ENCODE data around the gene GZMH.

Gene GZMH

DNA sequence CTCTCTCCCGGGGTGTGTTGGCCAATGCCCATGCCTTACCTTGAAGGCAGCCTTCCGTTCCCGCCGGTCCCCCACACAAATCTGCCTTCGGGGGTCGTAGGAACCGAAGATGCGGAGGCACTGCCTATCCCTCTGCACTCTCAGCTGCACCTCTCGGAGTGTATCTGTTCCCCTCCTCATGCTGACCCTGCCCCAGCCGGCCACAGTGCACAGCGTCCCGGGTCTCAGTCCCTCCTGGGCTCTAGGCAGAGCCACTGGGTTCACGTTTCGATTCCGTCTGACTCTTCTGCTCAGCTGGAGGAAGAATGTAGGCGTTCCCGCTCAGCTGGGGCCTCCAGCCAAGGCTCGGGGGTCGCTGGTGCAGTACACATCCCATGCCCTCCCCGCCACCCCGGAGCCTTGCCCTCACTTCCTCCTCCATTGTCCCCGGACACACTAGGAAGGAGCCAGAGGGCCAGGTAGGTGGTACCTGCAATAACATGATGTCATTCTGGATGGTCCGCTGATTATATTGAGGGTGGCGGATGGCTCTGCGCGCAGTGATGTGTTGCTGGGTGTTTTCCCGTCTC, 35.2 kb downstream of the GZMH start:
- Histone ChIP-seq H3K27me3 (ENCODE audit: insufficient read depth, low read length, poor library complexity) (no peaks in the 10 kb centered on the region), H4K20me1 (ENCODE audit: insufficient read depth, low read length) (no peaks in the 10 kb centered on the region), H3K9me3 (ENCODE audit: insufficient read depth, low read length, severe bottlenecking) (no peaks in the 10 kb centered on the region), H3K4me2 (ENCODE audit: insufficient read depth, low read length) (no peak overlapping the region), H3K4me1 (ENCODE audit: insufficient read depth, low read length) (peaks cover 7% of the 10 kb centered on the region), H3K36me3 (ENCODE audit: insufficient read depth, low read length) (no peaks in the 10 kb centered on the region), H2AFZ (ENCODE audit: low read depth, low read length) (no peak overlapping the region), H3K4me3 (ENCODE audit: low read depth in 1 of 2, low read length in 2 of 2) (no peak overlapping the region), H3K9ac (ENCODE audit: low read depth, low read length) (no peak overlapping the region), H3K79me2 (ENCODE audit: insufficient read depth, low read length) (no peaks in the 10 kb centered on the region), H3K27ac (ENCODE audit: low read length) (no peak overlapping the region)
- TF ChIP-seq EZH2 (IDR thresholded peaks at IDR 0.05; ENCODE audit: borderline replicate concordance, low read depth, low read length, severe bottlenecking) = no peak
- TF ChIP-seq, protein P1, sequence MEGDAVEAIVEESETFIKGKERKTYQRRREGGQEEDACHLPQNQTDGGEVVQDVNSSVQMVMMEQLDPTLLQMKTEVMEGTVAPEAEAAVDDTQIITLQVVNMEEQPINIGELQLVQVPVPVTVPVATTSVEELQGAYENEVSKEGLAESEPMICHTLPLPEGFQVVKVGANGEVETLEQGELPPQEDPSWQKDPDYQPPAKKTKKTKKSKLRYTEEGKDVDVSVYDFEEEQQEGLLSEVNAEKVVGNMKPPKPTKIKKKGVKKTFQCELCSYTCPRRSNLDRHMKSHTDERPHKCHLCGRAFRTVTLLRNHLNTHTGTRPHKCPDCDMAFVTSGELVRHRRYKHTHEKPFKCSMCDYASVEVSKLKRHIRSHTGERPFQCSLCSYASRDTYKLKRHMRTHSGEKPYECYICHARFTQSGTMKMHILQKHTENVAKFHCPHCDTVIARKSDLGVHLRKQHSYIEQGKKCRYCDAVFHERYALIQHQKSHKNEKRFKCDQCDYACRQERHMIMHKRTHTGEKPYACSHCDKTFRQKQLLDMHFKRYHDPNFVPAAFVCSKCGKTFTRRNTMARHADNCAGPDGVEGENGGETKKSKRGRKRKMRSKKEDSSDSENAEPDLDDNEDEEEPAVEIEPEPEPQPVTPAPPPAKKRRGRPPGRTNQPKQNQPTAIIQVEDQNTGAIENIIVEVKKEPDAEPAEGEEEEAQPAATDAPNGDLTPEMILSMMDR (IDR thresholded peaks at IDR 0.05; ENCODE audit: borderline replicate concordance, extremely low read depth, low read length, poor library complexity, severe bottlenecking) = no peak
- no peak for DNase-seq
- ATAC-seq (ENCODE audit: insufficient read depth, low read depth) = no peak

DNA sequence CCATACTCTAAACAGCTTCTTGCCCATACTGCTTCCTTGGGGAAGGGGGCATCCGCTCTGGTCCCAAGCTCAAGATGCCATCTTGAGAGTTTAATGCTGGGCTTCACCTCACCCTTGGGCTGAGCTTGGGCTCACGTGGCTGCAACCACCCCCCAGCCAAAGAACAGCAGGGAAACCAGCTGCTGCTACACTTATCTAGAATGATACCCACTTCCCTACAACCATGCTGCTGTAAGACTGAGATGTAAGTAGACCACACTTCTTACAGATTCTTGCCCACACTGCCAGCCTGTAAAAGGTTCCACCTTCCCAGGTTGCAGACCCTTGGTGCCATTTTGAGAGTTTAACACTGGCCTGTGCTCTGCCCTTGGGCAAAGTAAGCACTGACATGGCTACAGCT, 43.2 kb downstream of the GZMH start:
- Histone ChIP-seq H3K4me1 (ENCODE audit: insufficient read depth, low read length) (no peaks in the 10 kb centered on the region), H2AFZ (ENCODE audit: low read depth, low read length) (no peak overlapping the region), H3K9me3 (ENCODE audit: insufficient read depth, low read length, severe bottlenecking) (peaks cover 7% of the 10 kb centered on the region), H3K79me2 (ENCODE audit: insufficient read depth, low read length) (no peaks in the 10 kb centered on the region), H3K36me3 (ENCODE audit: insufficient read depth, low read length) (no peaks in the 10 kb centered on the region), H4K20me1 (ENCODE audit: insufficient read depth, low read length) (no peaks in the 10 kb centered on the region), H3K9ac (ENCODE audit: low read depth, low read length) (no peak overlapping the region), H3K27me3 (ENCODE audit: insufficient read depth, low read length, poor library complexity) (no peaks in the 10 kb centered on the region), H3K4me3 (ENCODE audit: low read depth in 1 of 2, low read length in 2 of 2) (no peak overlapping the region), H3K4me2 (ENCODE audit: insufficient read depth, low read length) (no peak overlapping the region), H3K27ac (ENCODE audit: low read length) (no peak overlapping the region)
- TF ChIP-seq, protein P1 (IDR thresholded peaks at IDR 0.05; ENCODE audit: borderline replicate concordance, extremely low read depth, low read length, poor library complexity, severe bottlenecking) = no peak
- no peak for TF ChIP-seq EZH2 (IDR thresholded peaks at IDR 0.05; ENCODE audit: borderline replicate concordance, low read depth, low read length, severe bottlenecking)
- DNase-seq (no peak), ATAC-seq (ENCODE audit: insufficient read depth, low read depth) (no peak)

DNA sequence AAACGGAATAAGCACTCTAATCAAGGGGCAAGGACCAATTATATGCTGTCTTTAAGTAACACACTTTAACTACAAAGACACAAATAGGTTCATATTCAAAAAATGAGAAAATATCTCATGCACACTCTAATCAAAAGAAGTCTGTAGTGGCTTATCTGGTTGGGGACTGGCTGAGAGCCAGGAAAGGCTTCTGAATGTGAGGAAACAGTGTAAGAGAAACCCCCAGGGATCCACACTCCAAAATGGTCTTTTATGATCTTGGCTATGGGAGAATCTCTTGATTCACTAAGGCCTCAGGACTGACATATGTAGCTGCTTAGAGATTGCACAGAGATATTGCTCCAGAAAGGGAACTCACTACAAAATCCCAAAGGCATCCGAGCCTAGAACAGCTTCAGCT, 43.7 kb downstream of the GZMH start:
- H3K27ac ChIP-seq (ENCODE audit: low read length) = no peak overlapping the region
- H3K4me3 ChIP-seq (ENCODE audit: low read depth in 1 of 2, low read length in 2 of 2) = no peak overlapping the region
- no peaks in the 10 kb centered on the region for H3K79me2 ChIP-seq (ENCODE audit: insufficient read depth, low read length)
- H2AFZ ChIP-seq (ENCODE audit: low read depth, low read length) = no peak overlapping the region
- no peak for ATAC-seq (ENCODE audit: insufficient read depth, low read depth)
- no peaks in the 10 kb centered on the region for H4K20me1 ChIP-seq (ENCODE audit: insufficient read depth, low read length)
- no peaks in the 10 kb centered on the region for H3K36me3 ChIP-seq (ENCODE audit: insufficient read depth, low read length)
- H3K4me1 ChIP-seq (ENCODE audit: insufficient read depth, low read length) = no peaks in the 10 kb centered on the region
- no peak for DNase-seq
- H3K27me3 ChIP-seq (ENCODE audit: insufficient read depth, low read length, poor library complexity) = no peaks in the 10 kb centered on the region
- no peak overlapping the region for H3K4me2 ChIP-seq (ENCODE audit: insufficient read depth, low read length)
- TF ChIP-seq, protein P1 (IDR thresholded peaks at IDR 0.05; ENCODE audit: borderline replicate concordance, extremely low read depth, low read length, poor library complexity, severe bottlenecking) = no peak
- no peak for TF ChIP-seq EZH2 (IDR thresholded peaks at IDR 0.05; ENCODE audit: borderline replicate concordance, low read depth, low read length, severe bottlenecking)
- H3K9ac ChIP-seq (ENCODE audit: low read depth, low read length) = no peak overlapping the region
- peaks cover 7% of the 10 kb centered on the region for H3K9me3 ChIP-seq (ENCODE audit: insufficient read depth, low read length, severe bottlenecking)

DNA sequence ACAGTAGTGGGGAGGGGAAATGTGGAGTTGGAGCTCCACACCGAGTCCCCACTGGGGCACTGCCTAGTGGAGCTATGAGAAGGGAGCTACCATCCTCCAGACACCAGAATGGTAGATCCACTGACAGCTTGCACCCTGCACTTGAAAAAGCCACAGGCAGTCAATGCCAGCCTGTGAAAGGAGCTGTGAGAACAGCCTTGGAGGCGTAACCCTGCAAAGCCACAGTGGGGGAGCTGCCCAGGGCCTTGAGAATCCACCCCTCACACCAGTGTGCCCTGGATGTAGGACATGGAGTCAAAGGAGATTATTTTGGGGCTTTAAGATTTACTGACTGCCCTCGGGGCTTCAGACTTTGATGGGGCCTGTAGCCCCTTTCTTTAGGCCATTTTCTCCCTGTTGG, 46.0 kb downstream of the GZMH start:
- ATAC-seq (ENCODE audit: insufficient read depth, low read depth) = no peak
- no peak overlapping the region for H3K4me2 ChIP-seq (ENCODE audit: insufficient read depth, low read length)
- no peaks in the 10 kb centered on the region for H3K36me3 ChIP-seq (ENCODE audit: insufficient read depth, low read length)
- H3K9ac ChIP-seq (ENCODE audit: low read depth, low read length) = no peak overlapping the region
- H2AFZ ChIP-seq (ENCODE audit: low read depth, low read length) = no peak overlapping the region
- no peaks in the 10 kb centered on the region for H3K79me2 ChIP-seq (ENCODE audit: insufficient read depth, low read length)
- H3K27ac ChIP-seq (ENCODE audit: low read length) = no peak overlapping the region
- no peaks in the 10 kb centered on the region for H3K4me1 ChIP-seq (ENCODE audit: insufficient read depth, low read length)
- no peak for DNase-seq
- no peaks in the 10 kb centered on the region for H4K20me1 ChIP-seq (ENCODE audit: insufficient read depth, low read length)
- H3K9me3 ChIP-seq (ENCODE audit: insufficient read depth, low read length, severe bottlenecking) = peaks cover 7% of the 10 kb centered on the region
- H3K27me3 ChIP-seq (ENCODE audit: insufficient read depth, low read length, poor library complexity) = no peaks in the 10 kb centered on the region
- no peak for TF ChIP-seq EZH2 (IDR thresholded peaks at IDR 0.05; ENCODE audit: borderline replicate concordance, low read depth, low read length, severe bottlenecking)
- H3K4me3 ChIP-seq (ENCODE audit: low read depth in 1 of 2, low read length in 2 of 2) = no peak overlapping the region

All from DND-41 (cell line).